Peyer's patch (tissue), 4 donors: Measurements from ENCODE around the gene ZFHX2.

Experiments used
- POLR2A ChIP-seq, 2 donors: fragments of 450-650 bp; IDR thresholded peaks; one replicate each; pipeline ENCODE4 v1.5.1; 2017; ENCODE audit warnings: antibody characterized with exemption in 2 of 2, mild to moderate bottlenecking in 2 of 2, moderate library complexity in 2 of 2
- TF ChIP-seq, protein P1 (sequence below), 6 experiments: fragments of 450-650 bp in 4 of 6; fragments of 200-600 bp in 2 of 6; sonication (generic) in 1 of 6; IDR thresholded peaks; one replicate each; pipeline ENCODE4 v1.5.1; 2017 to 2019; ENCODE audit warnings: antibody characterized with exemption in 6 of 6, mild to moderate bottlenecking in 3 of 6, moderate library complexity in 1 of 6

DNA sequence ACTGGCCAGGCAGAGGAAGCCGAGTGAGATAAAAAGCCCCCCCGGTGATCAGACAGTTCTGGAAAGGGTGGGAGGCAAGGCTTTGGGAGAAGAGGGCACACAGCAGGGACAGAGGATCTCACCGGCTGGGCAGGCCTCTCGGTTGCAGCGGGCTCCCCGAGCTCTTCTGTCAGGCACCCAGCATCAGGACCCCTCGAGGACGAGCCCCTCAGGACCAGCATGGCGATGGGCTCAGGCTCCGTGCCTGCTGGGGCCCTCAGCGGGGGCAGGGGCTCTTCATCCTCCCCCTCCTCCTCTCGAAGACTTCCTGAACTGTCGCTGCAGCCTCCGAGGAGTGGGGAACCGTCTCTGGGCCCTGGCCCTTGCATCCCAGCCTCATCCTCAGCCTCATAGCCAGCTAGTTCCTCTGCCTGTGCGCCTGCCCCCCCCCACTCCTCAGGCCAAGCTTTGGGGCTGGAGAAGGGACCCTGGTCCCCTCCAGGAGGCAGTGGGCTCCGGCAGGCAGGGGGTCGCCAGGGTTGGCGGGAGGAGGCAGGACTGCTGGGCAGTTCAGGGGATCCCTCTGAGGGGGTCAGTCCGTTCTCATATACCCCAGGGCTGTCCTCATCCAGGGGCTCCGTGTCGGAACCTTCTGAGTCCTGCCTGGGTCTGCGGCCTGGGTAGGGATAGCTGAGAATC, 19.4 kb upstream of the ZFHX2 start:
- TF ChIP-seq, protein P1, sequence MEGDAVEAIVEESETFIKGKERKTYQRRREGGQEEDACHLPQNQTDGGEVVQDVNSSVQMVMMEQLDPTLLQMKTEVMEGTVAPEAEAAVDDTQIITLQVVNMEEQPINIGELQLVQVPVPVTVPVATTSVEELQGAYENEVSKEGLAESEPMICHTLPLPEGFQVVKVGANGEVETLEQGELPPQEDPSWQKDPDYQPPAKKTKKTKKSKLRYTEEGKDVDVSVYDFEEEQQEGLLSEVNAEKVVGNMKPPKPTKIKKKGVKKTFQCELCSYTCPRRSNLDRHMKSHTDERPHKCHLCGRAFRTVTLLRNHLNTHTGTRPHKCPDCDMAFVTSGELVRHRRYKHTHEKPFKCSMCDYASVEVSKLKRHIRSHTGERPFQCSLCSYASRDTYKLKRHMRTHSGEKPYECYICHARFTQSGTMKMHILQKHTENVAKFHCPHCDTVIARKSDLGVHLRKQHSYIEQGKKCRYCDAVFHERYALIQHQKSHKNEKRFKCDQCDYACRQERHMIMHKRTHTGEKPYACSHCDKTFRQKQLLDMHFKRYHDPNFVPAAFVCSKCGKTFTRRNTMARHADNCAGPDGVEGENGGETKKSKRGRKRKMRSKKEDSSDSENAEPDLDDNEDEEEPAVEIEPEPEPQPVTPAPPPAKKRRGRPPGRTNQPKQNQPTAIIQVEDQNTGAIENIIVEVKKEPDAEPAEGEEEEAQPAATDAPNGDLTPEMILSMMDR (IDR thresholded peaks at IDR 0.05), result no peak
- no peak for TF ChIP-seq POLR2A (IDR thresholded peaks at IDR 0.05)
